GM18498 (cell line): ENCODE measurements around the gene EME1.
A peak's percentile ranks its signal among the peaks of the same experiment; 100 is the strongest.

Source experiments
- ATAC-seq: cut with Tn5 transposase; IDR thresholded peaks from one replicate; pipeline ENCODE4 v1.9.1; 2021; ENCODE audit warnings: mild to moderate bottlenecking, moderate library complexity; ENCODE audit not compliant: unreplicated experiment

EME1 gene

GRCh38 chr17:50361561-50362480 lies 11.2 kb upstream of the EME1 start:
- ATAC-seq = peak; percentile 56

GRCh38 chr17:50362661-50363060 lies 10.4 kb upstream of the EME1 start:
- no peak for ATAC-seq

GRCh38 chr17:50363217-50364060 lies 9.6 kb upstream of the EME1 start:
- no peak for ATAC-seq

- no peak for ATAC-seq
Observed at GRCh38 chr17:50364061-50364458, 9.0 kb upstream of the EME1 start.

- no peak for ATAC-seq
Observed at GRCh38 chr17:50364715-50365114, 8.3 kb upstream of the EME1 start.

GRCh38 chr17:50365165-50365564 lies 7.9 kb upstream of the EME1 start:
- ATAC-seq = no peak

GRCh38 chr17:50365649-50366393 lies 7.2 kb upstream of the EME1 start:
- no peak for ATAC-seq

- ATAC-seq = no peak
Observed at GRCh38 chr17:50367401-50367800, 5.6 kb upstream of the EME1 start.

- no peak for ATAC-seq
Observed at GRCh38 chr17:50370052-50370451, 3.0 kb upstream of the EME1 start.

- ATAC-seq = no peak
Observed at GRCh38 chr17:50371526-50371925, 1.5 kb upstream of the EME1 start.

GRCh38 chr17:50372222-50372757 lies 739 bp upstream of the EME1 start:
- ATAC-seq = no peak

- no peak for ATAC-seq
Observed at GRCh38 chr17:50373705-50374104, 676 bp downstream of the EME1 start.

- ATAC-seq = no peak
Observed at GRCh38 chr17:50375858-50376538, 3.0 kb downstream of the EME1 start.

GRCh38 chr17:50379351-50380132 lies 6.5 kb downstream of the EME1 start:
- no peak for ATAC-seq

GRCh38 chr17:50380369-50381259 lies 7.6 kb downstream of the EME1 start:
- no peak for ATAC-seq

GRCh38 chr17:50381260-50381815 lies 8.3 kb downstream of the EME1 start:
- no peak for ATAC-seq

GRCh38 chr17:50381920-50382319 lies 8.9 kb downstream of the EME1 start:
- no peak for ATAC-seq

- ATAC-seq = no peak
Observed at GRCh38 chr17:50382931-50383330, 9.9 kb downstream of the EME1 start.
